ENCODE results near the gene ACOT6.
A peak's percentile ranks its signal among the peaks of the same experiment; 100 is the strongest.
"Not testable (repeated sequence)": the region's sequence is repeated elsewhere in the genome, so short reads cannot be mapped to it uniquely, and the experiment has no call there.

The ACOT6 gene

DNA sequence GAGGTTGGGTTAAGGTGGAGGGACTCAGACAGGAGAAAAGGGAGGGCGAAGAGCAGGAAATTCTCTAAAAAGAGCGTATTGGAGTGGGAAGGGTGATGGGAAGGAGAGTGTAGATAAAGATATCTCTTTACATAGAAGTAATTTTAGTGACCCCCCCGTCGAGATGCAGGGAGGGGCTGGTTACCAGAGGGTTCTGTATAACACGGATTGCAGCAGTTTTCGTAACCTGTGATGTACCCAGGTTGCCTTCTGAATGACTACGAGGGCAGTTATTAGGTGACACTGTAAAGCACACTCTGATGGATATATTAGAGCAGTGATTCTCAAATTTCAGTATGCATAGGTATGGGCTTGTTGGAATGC, 32.9 kb downstream of the ACOT6 start:
- peak overlapping the region; percentile 83 for H3K27ac Mint-ChIP-seq
- intact Hi-C loops (cut with micrococcal nuclease) = loop anchor here (10.0 kb wide), 1 partner anchor 70 kb away; the partner anchor contains the start of gene PNMA1

DNA sequence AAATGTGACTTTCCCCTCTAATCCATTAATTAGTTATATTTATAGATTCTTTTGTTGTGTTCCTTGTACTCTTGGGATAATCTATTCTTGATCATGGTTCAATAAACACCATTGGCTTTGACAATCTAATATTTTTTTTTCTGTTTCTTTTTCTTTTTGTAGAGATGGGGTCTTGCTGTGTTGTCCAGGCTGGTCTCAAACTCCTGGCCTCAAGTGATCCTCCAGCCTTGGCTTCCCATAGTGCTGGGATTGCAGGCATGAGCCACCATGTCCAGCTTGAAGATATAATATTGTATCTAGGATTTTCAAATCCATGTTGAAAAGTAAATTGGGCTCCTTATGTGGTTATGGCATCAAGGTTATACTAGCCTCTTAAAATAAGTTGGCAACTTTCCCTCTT, 38.7 kb downstream of the ACOT6 start:
- Mint-ChIP-seq H3K9me3 (no peaks in the 10 kb centered on the region), H3K27me3 (no peaks in the 10 kb centered on the region)

More for the DNA sequence above, 32.9 kb downstream of the ACOT6 start:
- Mint-ChIP-seq H3K4me3 (peak overlapping the region; percentile 90), H3K9me3 (no peaks in the 10 kb centered on the region), H3K4me1 (ENCODE audit: low read depth) (peaks cover 17% of the 10 kb centered on the region), H3K27me3 (no peaks in the 10 kb centered on the region), H3K36me3 (ENCODE audit: low read depth) (peaks cover 10% of the 10 kb centered on the region)

GRCh38 chr14:73655851-73656250, 43.5 kb downstream of the ACOT6 start:
- Mint-ChIP-seq H3K4me1 (ENCODE audit: low read depth) (no peaks in the 10 kb centered on the region), H3K4me3 (no peak overlapping the region), H3K27ac (no peak overlapping the region), H3K27me3 (no peaks in the 10 kb centered on the region), H3K9me3 (no peaks in the 10 kb centered on the region), H3K36me3 (ENCODE audit: low read depth) (peaks cover 7% of the 10 kb centered on the region)
- intact Hi-C loops (cut with micrococcal nuclease) = no loop called here

More for the DNA sequence above, 38.7 kb downstream of the ACOT6 start:
- peaks cover 7% of the 10 kb centered on the region for H3K36me3 Mint-ChIP-seq (ENCODE audit: low read depth)
- no peak overlapping the region for H3K27ac Mint-ChIP-seq
- no peak overlapping the region for H3K4me3 Mint-ChIP-seq
- intact Hi-C loops (cut with micrococcal nuclease) = no loop called here
- no peaks in the 10 kb centered on the region for H3K4me1 Mint-ChIP-seq (ENCODE audit: low read depth)

DNA sequence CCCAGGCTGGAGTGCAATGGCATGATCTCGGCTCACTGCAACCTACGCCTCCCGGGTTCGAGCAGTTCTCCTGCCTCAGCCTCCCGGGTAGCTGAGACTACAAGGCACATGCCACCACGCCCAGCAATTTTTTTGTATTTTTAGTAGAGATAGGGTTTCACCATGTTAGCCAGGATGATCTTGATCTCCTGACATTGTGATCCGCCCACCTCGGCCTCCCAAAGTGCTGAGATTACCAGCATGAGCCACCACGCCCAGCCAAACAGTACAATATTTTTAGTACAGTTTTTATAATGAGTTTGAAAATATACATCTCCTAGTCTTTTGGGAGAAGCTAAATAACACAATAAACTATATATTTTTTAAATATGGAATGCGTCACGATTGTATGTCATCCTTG, 46.9 kb downstream of the ACOT6 start:
- H3K27me3 Mint-ChIP-seq; H3K27ac Mint-ChIP-seq; intact Hi-C loops (cut with micrococcal nuclease); H3K4me3 Mint-ChIP-seq; H3K9me3 Mint-ChIP-seq; H3K4me1 Mint-ChIP-seq (ENCODE audit: low read depth); H3K36me3 Mint-ChIP-seq (ENCODE audit: low read depth): not testable (repeated sequence)

GRCh38 chr14:73660511-73660910, 48.2 kb downstream of the ACOT6 start:
- H3K9me3 Mint-ChIP-seq = no peaks in the 10 kb centered on the region
- H3K27ac Mint-ChIP-seq = no peak overlapping the region
- no peaks in the 10 kb centered on the region for H3K27me3 Mint-ChIP-seq
- peaks cover 7% of the 10 kb centered on the region for H3K36me3 Mint-ChIP-seq (ENCODE audit: low read depth)
- intact Hi-C loops (cut with micrococcal nuclease) = no loop called here
- H3K4me1 Mint-ChIP-seq (ENCODE audit: low read depth) = no peaks in the 10 kb centered on the region
- no peak overlapping the region for H3K4me3 Mint-ChIP-seq

DNA sequence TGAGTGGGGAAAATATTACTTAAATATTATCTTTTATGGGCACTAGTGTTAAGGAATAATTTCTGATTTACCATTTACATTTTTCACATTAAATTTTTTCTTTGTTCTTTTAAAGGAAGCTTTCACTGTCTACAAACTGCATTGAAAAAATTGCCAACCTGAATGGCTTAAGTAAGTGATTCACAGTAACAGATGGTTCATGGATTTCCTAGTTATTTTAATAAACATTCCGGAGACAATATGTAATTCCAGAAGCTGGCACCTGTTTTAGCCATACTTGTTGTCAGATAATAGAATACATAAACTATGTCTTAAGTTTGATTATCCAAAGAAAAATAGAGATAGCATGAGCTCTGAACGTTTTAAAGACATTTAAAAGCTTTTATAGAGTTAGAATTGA, 49.6 kb downstream of the ACOT6 start:
- no peaks in the 10 kb centered on the region for H3K27me3 Mint-ChIP-seq
- intact Hi-C loops (cut with micrococcal nuclease) = no loop called here
- H3K4me1 Mint-ChIP-seq (ENCODE audit: low read depth) = peaks cover 4% of the 10 kb centered on the region
- no peak overlapping the region for H3K4me3 Mint-ChIP-seq
- no peak overlapping the region for H3K27ac Mint-ChIP-seq
- peaks cover 7% of the 10 kb centered on the region for H3K36me3 Mint-ChIP-seq (ENCODE audit: low read depth)
- no peaks in the 10 kb centered on the region for H3K9me3 Mint-ChIP-seq

DNA sequence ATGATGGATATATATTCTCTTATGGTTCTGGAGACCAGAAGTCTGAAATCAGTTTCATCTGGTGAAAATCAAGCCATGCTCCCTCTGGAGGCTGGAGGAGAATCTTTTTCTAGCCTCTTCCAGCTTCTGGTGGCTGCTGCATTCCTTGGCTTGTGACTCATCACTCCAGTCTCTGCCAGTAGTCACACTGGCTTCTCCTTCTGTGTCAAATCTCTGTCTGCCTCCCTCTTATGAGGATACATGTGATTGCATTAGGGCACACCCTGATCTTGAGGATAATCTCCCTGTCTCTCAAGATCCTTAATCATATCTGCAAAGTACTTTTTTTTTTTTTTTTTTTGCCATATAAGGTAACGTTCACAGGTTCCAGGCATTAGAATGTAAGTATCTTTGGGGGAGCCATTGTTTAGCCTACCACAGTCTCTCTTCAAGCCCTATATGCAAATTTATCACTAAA, 50.2 kb downstream of the ACOT6 start:
- H3K36me3 Mint-ChIP-seq (ENCODE audit: low read depth) = peaks cover 7% of the 10 kb centered on the region
- no peaks in the 10 kb centered on the region for H3K27me3 Mint-ChIP-seq
- intact Hi-C loops (cut with micrococcal nuclease) = no loop called here
- peaks cover 5% of the 10 kb centered on the region for H3K4me1 Mint-ChIP-seq (ENCODE audit: low read depth)
- H3K27ac Mint-ChIP-seq = no peak overlapping the region
- H3K9me3 Mint-ChIP-seq = no peaks in the 10 kb centered on the region
- no peak overlapping the region for H3K4me3 Mint-ChIP-seq

- no peaks in the 10 kb centered on the region for H3K27me3 Mint-ChIP-seq
- H3K4me3 Mint-ChIP-seq = no peak overlapping the region
- intact Hi-C loops (cut with micrococcal nuclease) = no loop called here
- H3K27ac Mint-ChIP-seq = no peak overlapping the region
- H3K9me3 Mint-ChIP-seq = no peaks in the 10 kb centered on the region
- H3K4me1 Mint-ChIP-seq (ENCODE audit: low read depth) = peaks cover 5% of the 10 kb centered on the region
- H3K36me3 Mint-ChIP-seq (ENCODE audit: low read depth) = peaks cover 7% of the 10 kb centered on the region
Observed at GRCh38 chr14:73663548-73664212, 51.4 kb downstream of the ACOT6 start.

DNA sequence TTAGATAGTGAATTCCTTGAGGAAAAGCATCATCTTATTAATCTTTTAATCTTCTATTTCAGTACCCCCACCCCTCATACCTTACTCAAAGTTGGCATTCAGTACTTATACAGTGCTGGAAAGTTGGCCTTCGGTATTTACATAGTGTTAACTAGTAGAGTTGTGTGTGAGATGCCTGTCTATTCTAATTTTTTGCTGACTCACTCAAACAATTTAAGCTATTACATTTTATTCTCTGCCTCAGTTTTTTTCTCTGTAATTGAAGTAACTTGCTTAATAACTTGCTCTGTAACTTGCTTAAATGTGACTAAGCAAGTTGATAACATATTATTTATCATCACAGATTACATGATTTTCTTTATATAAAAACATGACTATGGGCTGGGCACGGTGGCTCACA, 52.8 kb downstream of the ACOT6 start:
- H3K27ac Mint-ChIP-seq = no peak overlapping the region
- no peaks in the 10 kb centered on the region for H3K27me3 Mint-ChIP-seq
- intact Hi-C loops (cut with micrococcal nuclease) = no loop called here
- H3K9me3 Mint-ChIP-seq = no peaks in the 10 kb centered on the region
- no peak overlapping the region for H3K4me3 Mint-ChIP-seq
- peaks cover 5% of the 10 kb centered on the region for H3K4me1 Mint-ChIP-seq (ENCODE audit: low read depth)
- H3K36me3 Mint-ChIP-seq (ENCODE audit: low read depth) = peaks cover 7% of the 10 kb centered on the region

- intact Hi-C loops (cut with micrococcal nuclease) = no loop called here
- Mint-ChIP-seq H3K36me3 (ENCODE audit: low read depth) (peaks cover 7% of the 10 kb centered on the region), H3K9me3 (no peaks in the 10 kb centered on the region), H3K4me1 (ENCODE audit: low read depth) (peaks cover 5% of the 10 kb centered on the region), H3K4me3 (no peak overlapping the region), H3K27me3 (no peaks in the 10 kb centered on the region), H3K27ac (no peak overlapping the region)
Observed at GRCh38 chr14:73666583-73666982, 54.3 kb downstream of the ACOT6 start.

DNA sequence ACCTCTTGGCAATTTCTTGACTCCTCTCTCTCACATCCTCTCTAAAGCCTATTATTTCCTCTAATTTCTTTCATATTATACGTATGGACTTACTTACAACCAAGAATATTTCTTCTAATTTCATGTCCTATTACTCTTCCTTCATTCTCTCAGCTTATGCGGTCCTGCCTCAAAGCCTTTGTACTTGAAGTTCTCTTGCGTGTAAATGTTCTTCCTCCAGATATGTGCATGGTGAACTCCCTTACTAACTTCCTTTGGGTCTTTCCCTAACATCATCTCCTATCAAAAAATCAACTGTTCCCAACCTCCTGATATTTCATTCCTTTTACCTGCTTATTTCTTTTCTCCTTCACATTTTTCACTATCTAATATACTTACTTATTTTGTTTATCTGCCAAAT, 55.5 kb downstream of the ACOT6 start:
- no peaks in the 10 kb centered on the region for H3K27me3 Mint-ChIP-seq

More for the DNA sequence above, 55.5 kb downstream of the ACOT6 start:
- H3K9me3 Mint-ChIP-seq = no peaks in the 10 kb centered on the region
- peaks cover under 1% of the 10 kb centered on the region for H3K36me3 Mint-ChIP-seq (ENCODE audit: low read depth)
- H3K4me1 Mint-ChIP-seq (ENCODE audit: low read depth) = peaks cover 5% of the 10 kb centered on the region
- H3K4me3 Mint-ChIP-seq = no peak overlapping the region
- intact Hi-C loops (cut with micrococcal nuclease) = no loop called here
- no peak overlapping the region for H3K27ac Mint-ChIP-seq

Measured in dendritic cell treated with granulocyte-macrophage colony-stimulating factor and Interleukin-4, amounts not matched to agents 40 ng/mL and 50 ng/mL, for 4 days (primary cell).